D721Med (cell line): Measurements from ENCODE around the gene DNAL4.

Source experiments
- DNase-seq: peaks from one replicate; pipeline ENCODE4 v3.0.0; 2011; ENCODE audit warnings: low spot score; ENCODE audit not compliant: insufficient read length
- FAIRE-seq: peaks from 2 replicates; lab custom pipeline; 2011; peaks lifted over from hg19 to GRCh38; lab: Jason Lieb, UNC
- TF ChIP-seq, protein P1 (sequence below): IDR thresholded peaks from 2 replicates; pipeline ENCODE4 v1.5.1; 2012; ENCODE audit warnings: mild to moderate bottlenecking, control low read depth; ENCODE audit not compliant: insufficient read depth; ENCODE audit errors: missing control alignments

The DNAL4 gene

DNA sequence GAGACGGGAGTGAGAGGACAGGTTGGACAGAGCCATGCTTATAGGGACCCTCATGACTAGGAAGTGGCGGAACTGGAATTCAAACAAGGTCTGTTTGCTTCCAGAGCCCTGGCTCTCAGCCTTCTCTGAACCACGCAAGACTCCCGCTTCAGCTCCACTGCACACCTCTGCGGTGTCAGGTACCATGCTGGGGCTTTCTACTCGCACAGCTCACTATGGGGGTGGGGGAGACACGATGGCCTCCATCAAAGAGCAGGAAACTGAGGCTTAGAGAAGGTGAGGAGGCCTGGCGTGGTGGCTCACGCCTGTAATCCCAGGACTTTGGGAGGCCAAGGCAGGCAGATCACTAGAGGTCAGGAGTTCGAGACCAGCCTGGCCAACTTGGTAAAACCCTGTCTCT, 52.4 kb downstream of the DNAL4 start:
- TF ChIP-seq, protein P1, sequence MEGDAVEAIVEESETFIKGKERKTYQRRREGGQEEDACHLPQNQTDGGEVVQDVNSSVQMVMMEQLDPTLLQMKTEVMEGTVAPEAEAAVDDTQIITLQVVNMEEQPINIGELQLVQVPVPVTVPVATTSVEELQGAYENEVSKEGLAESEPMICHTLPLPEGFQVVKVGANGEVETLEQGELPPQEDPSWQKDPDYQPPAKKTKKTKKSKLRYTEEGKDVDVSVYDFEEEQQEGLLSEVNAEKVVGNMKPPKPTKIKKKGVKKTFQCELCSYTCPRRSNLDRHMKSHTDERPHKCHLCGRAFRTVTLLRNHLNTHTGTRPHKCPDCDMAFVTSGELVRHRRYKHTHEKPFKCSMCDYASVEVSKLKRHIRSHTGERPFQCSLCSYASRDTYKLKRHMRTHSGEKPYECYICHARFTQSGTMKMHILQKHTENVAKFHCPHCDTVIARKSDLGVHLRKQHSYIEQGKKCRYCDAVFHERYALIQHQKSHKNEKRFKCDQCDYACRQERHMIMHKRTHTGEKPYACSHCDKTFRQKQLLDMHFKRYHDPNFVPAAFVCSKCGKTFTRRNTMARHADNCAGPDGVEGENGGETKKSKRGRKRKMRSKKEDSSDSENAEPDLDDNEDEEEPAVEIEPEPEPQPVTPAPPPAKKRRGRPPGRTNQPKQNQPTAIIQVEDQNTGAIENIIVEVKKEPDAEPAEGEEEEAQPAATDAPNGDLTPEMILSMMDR, result no peak
- no peak for FAIRE-seq
- no peak for DNase-seq

DNA sequence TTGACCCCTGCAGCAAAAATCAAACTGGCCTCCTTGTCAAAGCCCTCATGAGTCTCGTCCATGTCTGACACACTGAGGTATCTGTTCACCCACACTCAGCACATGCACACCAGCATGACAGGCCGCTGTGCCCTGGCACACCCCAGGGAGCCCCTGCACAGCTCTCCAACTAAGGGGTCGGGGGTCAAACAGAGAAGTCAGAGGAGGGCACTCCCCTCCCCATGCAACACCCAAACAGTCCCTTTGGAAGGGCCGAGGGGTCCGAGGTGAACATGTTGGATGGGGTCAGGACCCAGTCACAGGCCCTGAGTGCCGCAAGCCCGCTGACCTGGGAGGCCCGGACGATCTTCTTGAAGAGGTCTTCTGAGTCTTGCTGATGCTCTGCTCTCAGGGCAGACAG, 52.8 kb downstream of the DNAL4 start:
- DNase-seq (no peak), FAIRE-seq (no peak)
- TF ChIP-seq, protein P1, result no peak

GRCh38 chr22:38740754-38741153, 53.2 kb downstream of the DNAL4 start:
- DNase-seq (no peak), FAIRE-seq (no peak)
- TF ChIP-seq, protein P1, result no peak

DNA sequence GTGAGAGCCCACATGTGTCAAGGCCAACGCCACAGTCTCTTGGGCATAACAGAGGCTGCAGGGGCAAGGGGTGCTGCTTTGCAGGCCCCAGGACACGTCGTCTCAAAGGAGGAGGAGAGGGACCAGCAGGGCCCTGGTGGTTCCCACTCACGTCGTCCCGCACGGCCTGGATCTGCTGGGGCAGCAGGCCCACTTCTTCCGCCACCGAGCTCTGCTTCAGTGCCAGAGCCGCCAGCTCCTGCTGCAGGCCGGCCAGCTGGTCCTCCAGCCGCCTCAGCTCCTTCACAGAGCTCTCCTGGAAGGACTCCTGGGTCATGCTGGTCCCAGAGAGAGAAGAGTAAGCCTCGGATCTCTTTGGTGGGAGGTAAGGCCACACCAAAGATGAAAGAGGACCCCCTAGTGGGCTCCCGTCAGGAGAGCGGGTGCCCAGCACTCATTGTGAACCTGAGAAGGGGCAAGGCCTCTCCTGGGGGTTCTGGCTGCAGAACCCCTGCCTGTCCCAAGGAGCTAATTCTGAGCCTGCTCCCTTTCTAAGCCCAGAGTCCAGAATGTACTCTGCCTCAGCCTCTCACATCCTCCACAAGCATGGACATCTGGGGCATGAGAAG, 53.7 kb downstream of the DNAL4 start:
- TF ChIP-seq, protein P1, result no peak
- no peak for DNase-seq
- FAIRE-seq, result no peak

DNA sequence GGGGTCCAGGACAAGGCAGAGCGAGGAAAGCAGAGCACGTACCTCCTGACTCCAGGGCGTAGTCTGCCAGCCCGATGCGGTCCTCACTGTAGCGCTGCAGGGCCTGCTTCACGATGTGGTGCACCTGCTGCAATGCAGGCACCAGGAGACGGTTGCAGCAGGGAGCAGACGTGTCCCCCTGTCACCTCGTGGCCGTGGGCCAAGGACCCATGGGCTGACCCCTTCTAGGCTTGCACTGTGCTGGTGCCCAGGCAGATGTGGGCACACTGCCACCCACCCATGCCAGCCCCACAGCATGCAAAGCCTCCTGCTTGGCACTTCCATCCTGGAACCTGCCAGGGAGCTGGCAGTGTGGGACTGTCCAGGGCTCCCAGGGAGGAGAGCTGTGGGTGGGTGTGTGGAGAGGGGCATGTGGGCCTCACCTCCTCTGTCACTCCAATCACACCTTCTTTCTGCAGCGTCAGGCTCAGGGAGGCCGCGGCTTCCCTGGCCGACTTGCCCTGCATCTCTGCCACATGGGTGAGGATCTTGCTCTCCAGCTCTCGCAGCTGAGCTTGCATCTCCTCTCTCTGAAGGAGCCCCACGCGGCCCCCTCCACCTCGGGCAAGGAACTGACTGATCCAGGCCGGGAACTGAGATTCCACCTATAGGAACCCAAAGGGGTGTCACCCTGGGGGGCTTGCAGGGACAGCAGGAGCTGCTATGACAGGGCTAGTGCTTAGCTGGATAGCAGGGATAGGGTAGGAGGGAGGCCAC, 54.5 kb downstream of the DNAL4 start:
- TF ChIP-seq, protein P1, result no peak
- no peak for FAIRE-seq
- DNase-seq, result no peak

DNA sequence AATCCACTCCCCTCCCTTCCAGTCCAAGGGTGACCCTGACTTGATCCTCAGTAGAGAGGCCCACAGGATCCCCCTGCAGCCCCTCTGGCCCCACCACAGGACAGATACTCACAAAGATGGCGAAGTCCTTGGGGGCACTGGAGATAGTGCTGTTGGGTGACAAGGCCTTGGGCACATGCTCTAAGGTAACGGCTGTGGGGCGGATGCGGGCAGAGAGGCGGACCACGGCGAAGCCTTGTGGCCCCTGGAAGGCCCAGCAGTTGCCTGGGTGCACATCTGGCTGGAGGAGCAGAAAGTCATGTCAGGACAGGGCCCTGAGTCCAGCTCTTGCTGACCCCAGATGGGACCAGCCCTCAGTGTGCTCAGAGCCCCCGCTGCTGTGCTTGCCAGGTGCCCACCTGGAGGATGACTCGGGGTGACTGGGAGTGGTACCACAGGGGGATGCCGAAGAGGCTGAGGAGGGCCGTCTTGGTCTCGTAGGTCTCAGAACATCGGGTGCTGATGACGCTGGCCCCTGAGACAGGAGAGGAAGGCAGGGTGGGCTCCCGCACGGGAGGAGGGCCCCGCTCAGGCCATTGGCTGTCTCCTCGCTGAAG, 55.4 kb downstream of the DNAL4 start:
- TF ChIP-seq, protein P1, result no peak
- no peak for DNase-seq
- no peak for FAIRE-seq
